Left renal cortex interstitium (tissue), 4 donors: ENCODE results near the gene CHSY1. TPM values are rescaled to one million over a fixed set of nuclear protein-coding genes. Genes with fewer than 3 reads are reported as not detected.

Experiments
- DNase-seq, 4 donors: peaks; one replicate each; pipeline ENCODE4 v3.0.0-alpha.2; 2013; ENCODE audit warnings: low read depth in 4 of 4, low spot score in 2 of 4, missing footprints in 1 of 4
- polyA plus RNA-seq, 4 donors: library from polyadenylated mRNA; unstranded; fragments of 120-200 nt; gene quantifications; one replicate each; pipeline ENCODE4 v1.2.1, GENCODE V29; 2013; ENCODE audit not compliant: insufficient read length in 4 of 4

Gene CHSY1
- polyA plus RNA-seq, 4 donors = 40.0 to 55.7 (median 44.5) TPM

DNA sequence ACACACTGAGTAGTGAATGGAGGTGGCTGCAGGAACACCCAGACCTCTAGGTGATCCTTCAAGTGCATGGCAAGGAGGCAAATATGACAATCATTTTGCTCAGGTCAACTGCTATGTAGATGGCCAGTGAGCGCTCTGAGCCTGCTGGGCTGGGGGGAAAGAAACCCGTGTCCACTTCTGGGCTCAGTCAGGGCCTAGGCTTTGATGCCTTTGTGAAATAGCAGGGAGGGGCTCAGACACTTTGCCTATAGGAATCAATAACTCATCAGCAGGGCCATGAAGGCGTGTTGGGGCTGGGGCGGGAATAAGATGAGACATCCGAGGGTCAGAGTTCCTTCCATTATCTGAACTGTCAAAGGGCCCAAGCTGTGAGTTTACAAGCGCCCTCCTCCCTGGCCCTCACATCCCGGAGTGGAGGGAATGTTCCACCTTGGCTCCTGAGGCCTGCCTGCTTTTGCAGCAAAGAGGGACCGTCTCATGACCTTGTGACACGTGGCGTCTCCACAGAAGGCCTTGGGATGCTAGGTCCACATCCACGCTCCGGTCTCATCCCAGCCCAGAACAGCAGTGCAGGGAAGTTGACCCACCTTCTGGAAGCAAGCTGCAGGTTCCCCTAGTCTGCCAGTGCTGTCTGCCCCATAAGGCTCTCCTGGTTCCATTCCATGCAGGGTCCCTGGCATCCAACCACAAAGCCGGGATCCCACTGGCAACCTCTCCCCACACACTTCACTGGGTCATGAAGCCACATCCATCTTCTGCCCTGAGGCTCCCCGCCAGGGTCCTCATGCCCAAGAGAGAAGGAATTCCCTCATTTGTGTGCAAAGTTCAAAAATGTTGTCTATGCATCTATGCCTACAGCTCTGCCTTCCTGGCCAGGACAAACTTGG lies 78.4 kb downstream of the CHSY1 start:
- DNase-seq = no peak

DNA sequence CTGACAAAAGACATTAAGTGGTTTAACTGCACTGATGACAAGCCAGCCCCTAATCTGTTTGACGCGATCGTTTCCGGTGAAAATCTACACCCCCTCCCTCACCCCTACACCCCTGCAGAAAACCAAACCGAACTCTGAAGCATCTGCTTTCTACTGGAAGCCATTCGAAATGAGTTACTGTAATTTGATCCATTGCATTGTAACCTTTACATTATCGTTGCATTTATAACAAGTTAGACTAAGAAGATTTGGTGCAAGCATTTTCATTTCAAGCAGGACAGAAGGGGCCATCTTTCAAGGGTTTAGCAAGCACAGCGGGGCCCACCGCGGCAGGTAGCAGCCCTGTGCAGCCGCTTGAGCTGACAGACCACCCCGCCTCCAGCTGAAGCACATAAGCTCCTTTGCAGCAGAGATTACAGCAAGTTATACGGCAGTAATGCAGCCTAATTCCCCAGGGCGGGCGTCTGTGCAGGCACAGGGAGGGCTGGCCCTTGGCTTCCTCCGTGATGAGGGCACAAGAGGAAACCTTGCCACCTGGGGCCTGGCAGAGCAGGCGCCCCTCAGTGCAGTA lies 79.3 kb downstream of the CHSY1 start:
- no peak for DNase-seq

DNA sequence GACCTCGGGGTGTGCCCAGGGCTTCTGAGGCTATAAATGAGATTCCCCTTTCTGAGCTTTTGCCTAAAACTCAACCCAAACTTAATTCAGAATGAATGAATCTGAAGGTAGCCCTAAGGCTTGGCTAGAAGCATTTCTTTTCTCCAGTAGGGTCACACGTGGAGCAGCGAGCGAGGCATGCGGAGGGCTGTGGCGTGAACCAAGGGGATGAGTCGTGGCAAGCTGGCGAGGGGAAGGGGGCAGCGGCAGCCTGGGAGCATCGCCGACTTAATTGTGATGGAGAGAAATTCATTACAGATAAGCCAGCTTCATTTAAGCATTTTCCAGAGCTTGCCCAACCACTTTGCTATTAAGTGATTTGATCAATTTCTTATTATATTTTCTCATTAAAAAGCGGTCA lies 79.9 kb downstream of the CHSY1 start:
- DNase-seq = no peak

DNA sequence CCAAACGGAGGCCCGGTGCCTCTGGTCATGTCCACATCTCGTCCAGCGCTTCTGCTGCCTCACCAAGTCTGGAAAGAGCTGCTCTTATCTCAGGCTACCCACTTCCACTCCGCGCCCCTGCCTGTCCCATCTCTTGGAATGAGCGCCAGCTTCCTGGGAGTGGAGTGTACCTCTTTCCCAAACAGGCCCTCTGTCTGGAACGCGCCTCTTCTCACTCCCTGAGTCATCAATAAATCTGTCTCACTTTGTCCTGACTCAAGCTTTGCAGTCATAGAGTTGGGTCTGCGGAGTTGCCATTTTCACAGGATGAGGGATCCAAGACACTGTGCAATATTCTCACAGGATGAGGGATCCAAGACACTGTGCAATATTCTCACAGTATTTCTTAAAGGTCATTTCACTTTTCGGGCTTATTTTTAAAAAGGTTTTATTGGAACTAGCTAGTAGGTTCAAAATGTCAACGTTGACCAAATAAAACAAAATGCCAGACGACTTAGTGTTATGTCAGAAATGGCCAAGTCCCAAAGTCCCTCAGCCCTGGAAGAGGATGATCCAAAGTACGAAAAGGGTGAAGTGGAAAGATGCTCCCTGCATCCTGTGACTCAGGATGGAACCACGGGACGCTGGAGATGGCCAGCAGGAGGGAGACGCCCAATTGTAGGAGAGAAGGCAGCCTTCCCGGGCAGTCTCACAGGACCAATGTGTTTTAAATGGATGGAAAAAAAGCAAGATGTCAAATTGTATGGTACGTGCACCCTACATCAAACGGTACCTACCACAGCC lies 81.1 kb downstream of the CHSY1 start:
- no peak for DNase-seq

DNA sequence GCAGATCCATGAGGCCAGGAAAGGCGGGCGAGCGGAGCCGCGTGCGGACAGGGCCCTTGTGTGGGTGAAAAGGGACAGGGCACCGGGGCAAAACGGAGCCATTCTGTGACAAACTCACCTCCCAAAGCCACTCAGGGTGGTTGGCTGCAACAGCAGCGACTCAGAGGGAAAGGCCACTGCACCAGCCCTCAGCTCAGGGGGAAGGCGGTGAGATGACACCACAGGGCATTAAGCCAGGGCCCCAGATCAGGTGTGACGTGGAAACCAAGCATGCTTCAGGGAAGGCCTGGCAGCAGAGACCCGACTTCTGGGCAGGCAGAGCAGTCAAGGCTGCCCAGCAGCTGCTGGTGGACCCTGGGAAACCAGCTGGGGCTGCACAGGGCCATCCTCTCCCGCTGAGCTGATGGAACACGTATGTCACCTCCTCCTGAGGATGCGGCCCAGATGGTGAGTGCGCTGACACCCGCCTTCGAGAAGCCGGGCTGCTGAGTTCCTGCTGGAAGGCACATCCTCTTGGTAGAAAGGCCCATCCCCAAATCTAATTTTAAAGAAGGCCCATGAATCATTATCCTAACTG lies 82.3 kb downstream of the CHSY1 start:
- no peak for DNase-seq

DNA sequence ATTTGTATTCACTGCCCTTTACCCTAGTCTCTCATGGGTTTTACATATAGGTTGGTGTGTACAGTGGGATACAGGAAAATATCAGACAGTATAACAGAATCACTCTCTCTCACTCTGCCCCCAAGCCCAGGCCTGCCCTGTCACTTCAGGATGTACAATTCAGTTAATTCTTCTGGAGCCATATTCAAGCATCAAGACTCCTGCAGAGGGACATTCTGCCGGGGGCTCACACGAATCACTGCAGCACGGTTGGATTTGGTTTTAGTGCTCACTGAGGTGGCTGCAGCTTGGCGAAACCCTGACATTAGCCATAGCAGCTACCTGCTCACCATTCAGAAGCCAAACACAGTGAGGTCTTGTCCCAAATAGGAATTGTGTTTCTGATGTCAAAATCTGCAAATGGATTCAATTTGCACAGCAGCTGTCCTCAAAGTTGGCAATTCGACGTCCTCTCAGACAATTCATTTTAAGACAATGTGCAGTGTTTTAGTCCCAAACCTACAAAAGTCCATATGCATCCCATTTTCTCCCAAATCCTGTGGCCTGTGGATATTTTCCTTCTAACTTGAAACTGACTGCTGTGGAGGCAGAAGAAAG lies 82.9 kb downstream of the CHSY1 start:
- DNase-seq = no peak

DNA sequence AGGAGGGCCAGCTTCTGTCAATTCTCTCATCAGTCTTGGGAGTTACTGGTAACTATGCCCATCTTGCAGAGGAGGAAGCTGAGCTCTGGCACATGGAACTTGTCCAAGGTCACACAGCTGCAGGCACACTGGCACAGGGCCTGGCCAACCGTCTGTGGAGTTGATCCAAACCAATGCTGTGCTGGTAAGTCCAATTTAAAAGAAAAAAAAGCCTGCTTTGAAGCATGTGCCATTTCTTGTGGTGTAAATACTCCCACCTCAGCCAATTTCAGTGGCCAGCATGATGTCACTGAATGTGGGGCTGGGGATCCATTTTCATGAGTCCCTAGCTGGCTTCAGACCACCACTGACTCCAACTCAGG lies 83.4 kb downstream of the CHSY1 start:
- DNase-seq = no peak

DNA sequence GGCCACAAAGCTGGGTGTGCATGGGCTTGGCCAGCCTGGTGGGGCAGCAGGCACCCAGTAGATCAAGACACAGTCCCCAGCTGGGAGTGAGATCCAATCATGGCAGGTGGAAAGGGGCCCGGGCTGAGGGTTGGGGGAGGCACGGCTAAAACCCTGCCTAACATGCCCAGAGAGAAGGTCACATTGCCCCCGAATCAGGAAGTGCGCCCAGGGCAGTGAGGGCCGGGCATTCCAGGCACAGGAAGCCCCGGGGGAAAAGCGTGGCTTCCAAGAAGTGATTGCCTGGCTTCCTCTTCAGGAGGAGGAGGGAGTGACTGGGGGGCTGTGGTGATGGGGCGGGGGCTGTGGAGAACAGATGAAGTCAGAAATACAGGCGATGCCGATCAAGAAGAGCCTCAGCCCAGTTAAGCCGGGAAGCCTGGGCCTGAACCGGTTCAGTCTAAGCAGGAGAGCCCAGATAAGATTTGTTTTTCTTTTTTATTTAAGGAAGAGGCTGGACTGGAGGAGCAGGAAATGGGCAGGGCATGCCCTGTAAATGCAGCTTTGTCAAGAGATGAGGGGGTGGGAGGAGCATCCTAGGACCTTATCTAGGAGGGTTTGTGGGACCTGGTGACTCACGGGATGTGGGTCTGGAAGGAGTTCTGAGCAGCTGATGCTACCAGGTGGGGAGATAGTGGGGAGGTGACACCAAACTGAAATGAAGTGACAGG lies 83.9 kb downstream of the CHSY1 start:
- no peak for DNase-seq

DNA sequence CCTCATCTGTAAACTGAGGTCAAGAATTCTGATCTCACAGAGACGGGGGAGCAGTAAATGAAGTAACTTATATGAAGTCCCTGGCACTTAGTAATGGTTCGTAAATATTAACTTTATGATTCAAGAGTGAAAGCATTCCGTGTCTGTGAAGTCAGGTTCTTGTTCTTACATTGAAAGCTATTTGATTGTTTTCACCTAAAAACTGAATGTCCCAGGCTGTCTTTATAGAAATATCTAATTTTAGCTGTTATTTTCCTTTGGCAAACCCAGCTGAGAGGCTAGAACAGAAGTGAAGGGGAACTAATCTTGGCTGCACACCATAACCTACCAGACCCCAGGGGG lies 84.5 kb downstream of the CHSY1 start:
- no peak for DNase-seq

DNA sequence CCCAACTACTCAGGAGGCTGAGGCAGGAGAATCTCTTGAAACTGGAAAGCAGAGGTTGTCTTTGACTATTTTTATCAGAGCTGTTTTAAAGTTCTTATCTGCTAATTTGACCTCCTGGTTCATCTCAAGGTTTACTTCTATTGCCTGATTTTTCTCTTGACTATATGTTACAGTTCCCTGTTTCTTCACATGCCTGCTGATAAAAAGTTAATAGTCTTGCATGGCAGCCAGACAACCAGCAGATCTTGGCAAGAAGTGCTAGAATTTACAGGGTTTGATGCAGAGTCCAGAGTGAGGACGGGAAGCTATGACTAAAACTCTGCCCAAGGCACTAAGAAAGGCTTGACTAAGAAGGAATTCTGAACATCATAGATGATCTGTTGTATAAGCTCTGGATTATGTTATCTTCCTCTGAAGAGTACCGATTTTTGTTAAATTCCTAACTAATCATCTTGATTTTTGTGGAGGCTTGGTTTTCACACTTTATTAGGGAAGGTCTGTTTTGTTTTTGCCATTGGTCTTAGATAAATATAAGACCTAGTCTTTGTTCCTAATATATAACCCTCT lies 85.9 kb downstream of the CHSY1 start:
- DNase-seq = no peak

DNA sequence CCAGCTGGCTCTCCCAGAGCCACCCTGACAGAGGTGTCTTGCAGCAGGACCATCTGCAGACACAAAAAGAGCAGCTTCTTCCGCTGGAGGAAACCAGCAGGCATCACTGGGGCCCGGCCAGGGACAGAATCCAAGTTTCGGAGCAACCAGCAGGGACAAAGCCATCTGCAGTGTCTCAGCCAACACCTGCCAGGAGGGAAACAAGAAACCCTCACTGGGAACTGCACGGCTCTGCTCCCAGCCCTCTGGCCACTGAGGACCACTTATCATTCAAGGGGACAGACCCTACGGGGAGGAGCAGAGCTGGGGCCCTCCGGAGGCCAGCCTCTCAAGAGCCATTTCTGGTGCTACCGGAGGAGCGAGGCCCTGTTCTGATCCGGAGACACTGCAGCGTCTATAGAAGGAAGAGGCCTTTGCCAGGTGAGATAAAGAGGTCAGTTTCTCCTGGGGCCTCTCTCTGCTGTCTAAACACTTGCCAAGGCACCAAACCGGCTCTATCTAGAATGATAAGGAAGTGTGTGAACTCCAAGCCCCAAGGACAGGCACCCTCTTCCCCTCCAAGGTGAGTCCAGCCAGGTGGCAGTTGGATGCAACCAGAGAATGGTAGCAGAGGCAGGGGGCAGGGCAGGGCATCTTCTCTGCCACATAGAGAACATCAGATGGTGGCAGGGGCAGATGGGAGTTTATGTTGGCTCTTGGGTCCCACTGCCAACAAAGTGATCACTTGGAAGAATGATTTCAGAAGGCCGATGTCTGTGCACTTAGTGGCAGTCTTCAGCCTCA lies 89.0 kb downstream of the CHSY1 start:
- no peak for DNase-seq

DNA sequence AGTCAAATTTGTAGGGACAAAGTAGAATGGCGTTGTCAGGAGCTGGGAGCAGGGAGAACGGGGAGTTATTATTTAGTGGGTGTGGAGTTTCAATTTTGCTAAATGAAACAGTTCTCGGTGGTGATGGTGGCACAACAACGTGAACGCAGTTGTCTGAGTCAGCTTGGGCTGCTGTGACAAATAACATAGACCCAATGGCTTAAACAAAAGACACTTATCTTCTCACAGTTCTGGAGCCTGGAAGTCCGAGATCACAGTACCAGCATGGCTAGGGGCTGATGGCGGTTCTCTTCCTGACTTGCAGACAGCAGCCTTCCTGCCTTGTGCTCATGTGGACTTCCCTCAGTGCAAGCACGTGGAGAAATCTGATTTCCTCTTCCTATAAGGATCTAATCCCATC lies 90.2 kb downstream of the CHSY1 start:
- DNase-seq = no peak

DNA sequence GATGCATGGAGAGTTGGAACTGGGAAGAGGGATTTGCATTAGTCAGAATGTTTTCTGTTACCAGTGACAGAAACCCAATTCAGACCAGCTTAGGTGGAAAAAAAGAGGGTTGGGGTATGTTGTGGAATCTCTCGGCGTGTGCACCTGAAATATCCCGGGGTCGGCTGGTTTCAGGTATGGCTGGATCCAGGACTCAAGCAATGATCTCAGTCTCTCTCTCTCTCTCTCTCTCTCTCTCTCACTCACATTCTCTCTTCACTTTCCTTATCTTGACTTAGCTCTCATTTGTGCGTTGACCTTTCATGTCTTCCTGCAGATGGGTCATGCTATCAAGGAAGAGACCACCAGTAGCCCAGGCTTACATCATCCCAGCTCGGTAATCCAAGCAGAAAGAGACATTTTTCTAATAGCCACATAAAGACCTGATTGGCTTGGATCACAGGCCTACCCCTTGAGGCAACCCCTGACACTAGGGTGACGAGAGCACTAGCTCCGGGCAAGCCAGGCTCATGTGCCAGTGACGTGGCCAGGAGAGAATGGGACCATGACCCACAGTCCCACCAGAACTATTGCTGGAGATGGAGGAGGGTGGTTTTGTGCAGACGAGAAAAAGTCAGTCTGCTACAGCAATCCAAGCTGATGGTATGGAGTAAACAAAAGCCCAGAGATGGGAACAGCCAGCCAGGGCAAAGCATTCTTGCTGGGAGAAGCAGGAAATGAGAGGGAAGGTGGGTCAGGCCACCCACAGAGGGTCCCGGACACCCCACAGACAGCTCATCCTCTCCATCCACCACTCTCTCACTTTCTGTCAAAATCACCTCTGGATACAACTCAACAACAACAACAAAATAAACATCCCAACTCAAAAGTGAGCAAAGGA lies 91.7 kb downstream of the CHSY1 start:
- no peak for DNase-seq

DNA sequence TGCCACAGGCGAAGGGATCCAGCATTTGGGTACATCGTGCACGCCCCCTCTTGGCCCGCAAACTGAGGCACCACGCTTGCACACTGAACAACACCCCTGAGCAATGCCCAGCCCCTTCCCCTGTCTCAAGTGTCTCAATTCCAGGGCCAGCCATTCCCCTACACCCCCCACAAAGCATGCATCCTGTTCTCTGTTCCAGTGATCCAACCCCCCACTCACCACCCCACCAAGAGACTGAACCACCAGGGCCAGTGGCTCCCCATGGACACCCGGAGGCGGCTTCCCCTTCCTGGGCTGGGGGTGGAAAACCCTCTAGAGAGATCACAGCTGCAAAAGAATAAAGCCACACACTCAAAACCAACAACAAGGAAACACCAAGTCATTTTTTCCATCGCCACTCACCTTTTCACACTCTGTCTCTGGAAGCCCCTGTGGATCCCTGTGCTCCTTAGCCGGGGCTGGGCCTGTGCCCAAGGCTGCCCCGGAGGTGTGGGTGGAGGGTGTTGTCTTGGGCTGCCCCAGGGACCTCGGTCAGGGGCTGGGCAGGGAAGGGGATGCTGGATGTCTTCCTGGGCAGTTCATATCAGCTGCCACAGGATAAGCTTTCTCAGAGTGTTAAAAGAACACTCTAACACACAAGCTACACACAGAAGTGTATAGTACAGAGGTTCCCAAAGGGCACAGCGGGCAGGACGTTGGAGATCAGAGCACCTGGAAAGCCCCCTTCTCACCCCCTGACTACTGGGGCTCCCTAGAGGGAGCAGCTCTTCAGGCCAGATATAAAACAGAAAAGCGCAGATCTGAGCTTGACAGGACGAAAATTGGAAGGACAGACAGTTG lies 92.5 kb downstream of the CHSY1 start:
- no peak for DNase-seq

DNA sequence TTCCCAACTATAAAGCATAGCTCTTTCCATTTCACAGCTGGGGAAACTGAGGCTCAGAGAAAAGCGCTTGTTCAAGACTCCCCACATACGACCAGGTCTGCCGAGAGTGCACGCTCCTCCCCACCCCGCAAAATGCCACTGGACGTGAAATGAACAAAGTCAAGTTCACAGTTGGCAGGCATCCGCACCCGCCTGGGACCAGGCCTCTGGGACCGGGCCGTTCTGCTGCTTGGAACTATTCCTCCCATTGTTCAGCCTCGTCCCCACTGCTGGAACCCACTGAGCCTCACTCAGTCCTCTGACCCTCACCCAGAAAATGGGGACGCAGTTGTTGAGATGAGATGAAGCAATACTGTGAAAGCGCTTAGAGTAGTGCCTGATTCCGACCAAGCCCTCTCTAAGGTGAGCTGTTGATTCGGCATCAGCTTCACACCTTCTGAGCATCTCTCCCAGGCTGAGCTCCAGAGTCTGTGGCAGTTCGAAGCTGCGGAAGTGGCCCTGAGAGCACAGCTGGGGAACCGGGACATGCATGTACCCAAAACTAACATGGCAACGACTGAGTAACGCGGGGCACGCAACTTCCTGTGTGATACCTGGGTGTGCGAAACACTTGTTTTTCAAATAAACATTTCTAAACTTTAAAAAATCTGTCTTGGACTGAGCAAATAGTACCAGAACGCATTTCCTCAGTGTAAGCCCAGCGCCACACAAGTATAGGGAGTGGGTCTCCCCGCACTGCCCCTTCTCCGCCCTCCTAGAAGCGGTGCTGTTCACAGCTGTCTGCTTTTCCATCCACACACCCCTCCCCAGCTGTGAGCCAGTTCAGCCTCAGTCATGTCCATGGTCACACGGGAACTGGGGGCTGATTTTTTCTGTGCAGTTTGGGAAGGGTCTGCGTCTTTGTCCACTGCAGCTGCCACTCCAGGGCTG lies 93.4 kb downstream of the CHSY1 start:
- DNase-seq = no peak

DNA sequence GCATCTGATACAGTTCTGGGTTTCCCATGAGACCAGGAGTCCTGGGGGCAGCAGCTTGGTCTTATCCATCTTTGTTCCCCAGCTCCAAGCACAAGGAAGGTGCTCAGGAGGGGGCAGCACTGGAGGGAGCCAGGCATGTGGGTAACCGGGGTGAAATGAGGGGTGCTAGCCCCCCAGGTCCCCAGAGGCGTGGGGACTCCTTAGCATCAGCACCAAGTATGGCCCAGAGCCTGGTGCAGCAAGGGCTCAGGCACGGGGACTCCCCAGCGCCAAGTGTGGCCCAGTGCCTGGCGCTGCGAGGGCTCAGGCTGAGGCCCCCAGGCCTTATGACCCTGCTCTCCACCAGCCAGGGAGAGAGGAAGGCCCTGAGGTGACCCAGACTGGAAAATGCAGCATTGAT lies 94.1 kb downstream of the CHSY1 start:
- DNase-seq = no peak
